ENCODE measurements around the gene KCTD12.
A peak's percentile ranks its signal among the peaks of the same experiment; 100 is the strongest.

Gene KCTD12

GRCh38 chr13:76887076-76887563 is 915 bp upstream of the KCTD12 start:
- no peak for DNase-seq (ENCODE audit: low read depth)

- DNase-seq (ENCODE audit: low read depth) = peak; percentile 54
These were observed 257 bp downstream of the KCTD12 start for GRCh38 chr13:76886005-76886291.

- peak; percentile 23 for DNase-seq (ENCODE audit: low read depth)
These were observed 801 bp downstream of the KCTD12 start for GRCh38 chr13:76885203-76886004.

- DNase-seq (ENCODE audit: low read depth) = no peak
These were observed 1.4 kb downstream of the KCTD12 start for GRCh38 chr13:76884907-76885202.

GRCh38 chr13:76884186-76884906 is 1.9 kb downstream of the KCTD12 start:
- DNase-seq (ENCODE audit: low read depth) = no peak

GRCh38 chr13:76883236-76883635 is 3.0 kb downstream of the KCTD12 start:
- DNase-seq (ENCODE audit: low read depth) = no peak

GRCh38 chr13:76882431-76882830 is 3.8 kb downstream of the KCTD12 start:
- DNase-seq (ENCODE audit: low read depth) = no peak

- DNase-seq (ENCODE audit: low read depth) = no peak
These were observed 6.3 kb downstream of the KCTD12 start for GRCh38 chr13:76879883-76880270.

GRCh38 chr13:76879203-76879882 is 6.9 kb downstream of the KCTD12 start:
- DNase-seq (ENCODE audit: low read depth) = peak; percentile 66

GRCh38 chr13:76878043-76878442 is 8.2 kb downstream of the KCTD12 start:
- DNase-seq (ENCODE audit: low read depth) = no peak

- DNase-seq (ENCODE audit: low read depth) = no peak
These were observed 10.9 kb downstream of the KCTD12 start for GRCh38 chr13:76875271-76875815.

- DNase-seq (ENCODE audit: low read depth) = no peak
These were observed 11.7 kb downstream of the KCTD12 start for GRCh38 chr13:76874479-76874878.

- no peak for DNase-seq (ENCODE audit: low read depth)
These were observed 12.8 kb downstream of the KCTD12 start for GRCh38 chr13:76873445-76873844.

GRCh38 chr13:76872675-76873074 is 13.5 kb downstream of the KCTD12 start:
- no peak for DNase-seq (ENCODE audit: low read depth)

GRCh38 chr13:76871432-76871831 is 14.8 kb downstream of the KCTD12 start:
- DNase-seq (ENCODE audit: low read depth) = no peak

- DNase-seq (ENCODE audit: low read depth) = no peak
These were observed 17.8 kb downstream of the KCTD12 start for GRCh38 chr13:76868371-76868770.

GRCh38 chr13:76865996-76866503 is 20.2 kb downstream of the KCTD12 start:
- no peak for DNase-seq (ENCODE audit: low read depth)

- DNase-seq (ENCODE audit: low read depth) = no peak
These were observed 21.1 kb downstream of the KCTD12 start for GRCh38 chr13:76865109-76865508.

- DNase-seq (ENCODE audit: low read depth) = no peak
These were observed 21.9 kb downstream of the KCTD12 start for GRCh38 chr13:76864259-76864658.

GRCh38 chr13:76863022-76863421 is 23.2 kb downstream of the KCTD12 start:
- no peak for DNase-seq (ENCODE audit: low read depth)

GRCh38 chr13:76861859-76862258 is 24.3 kb downstream of the KCTD12 start:
- no peak for DNase-seq (ENCODE audit: low read depth)

- DNase-seq (ENCODE audit: low read depth) = no peak
These were observed 25.5 kb downstream of the KCTD12 start for GRCh38 chr13:76860706-76861105.

- DNase-seq (ENCODE audit: low read depth) = no peak
These were observed 31.3 kb downstream of the KCTD12 start for GRCh38 chr13:76854894-76855293.

Measured in stimulated activated CD4-positive, alpha-beta T cell treated with anti-CD3 and anti-CD28 coated beads, Interleukin-2, amount 100 ng/mL, for 4 hours (primary cell).